HEK293 (cell line): ENCODE results near the gene HTATSF1.
A peak's percentile ranks its signal among the peaks of the same experiment; 100 is the strongest.

Source experiments
- CTCF ChIA-PET: fragments of 350-600 bp; formaldehyde crosslinking; extraction: SDS; loops from one replicate; lab custom pipeline; 2021; ENCODE audit warnings: antibody characterized with exemption; lab: Yijun Ruan, JAX
- POLR2A ChIA-PET: fragments of 300-600 bp; formaldehyde crosslinking; extraction: SDS; loops from one replicate; lab custom pipeline; 2020; ENCODE audit warnings: antibody characterized with exemption, inconsistent platforms; lab: Yijun Ruan, JAX
- H3K27ac ChIP-seq: fragments of 200-500 bp; sonication (Bioruptor generic); 2 replicates; pipeline ENCODE4 v1.5.1; 2014; ENCODE audit warnings: low read depth, low read length, control low read depth, inconsistent platforms; ENCODE audit errors: extremely low read depth
- H3K36me3 ChIP-seq, 2 experiments: fragments of 200-500 bp in 1 of 2; sonication (Bioruptor generic) in 1 of 2; 1 replicate in 1 of 2; 2 replicates in 1 of 2; pipeline ENCODE4 v1.5.1; 2014 to 2017; ENCODE audit warnings: inconsistent platforms in 2 of 2, low read length in 2 of 2; ENCODE audit not compliant: control insufficient read depth in 2 of 2, insufficient read depth in 1 of 2
- H3K4me1 ChIP-seq: fragments of 200-500 bp; sonication (Bioruptor generic); 2 replicates; pipeline ENCODE4 v1.5.1; 2014; ENCODE audit warnings: mild to moderate bottlenecking, low read length, inconsistent platforms; ENCODE audit not compliant: control insufficient read depth, insufficient read depth
- H3K4me3 ChIP-seq: 2 replicates; pipeline ENCODE4 v1.5.1; 2011; ENCODE audit warnings: low read depth, mild to moderate bottlenecking, control low read depth, low read length, moderate library complexity
- H3K9me3 ChIP-seq: fragments of 200-500 bp; sonication (Bioruptor generic); 2 replicates; pipeline ENCODE4 v1.5.1; 2014; ENCODE audit warnings: low read depth, low read length, inconsistent platforms; ENCODE audit not compliant: control insufficient read depth, insufficient read depth
- SCRT1 ChIP-seq: fragments of 450-650 bp; formaldehyde crosslinking; IDR thresholded peaks from 2 replicates; pipeline ENCODE4 v1.5.1; 2016; ENCODE audit warnings: missing biosample characterization, missing genetic modification characterization, borderline replicate concordance
- WT1 ChIP-seq: fragments of 450-650 bp; formaldehyde crosslinking; IDR thresholded peaks from 2 replicates; pipeline ENCODE4 v1.5.1; 2016; ENCODE audit warnings: missing biosample characterization, missing genetic modification characterization
- ZBTB10 ChIP-seq: fragments of 450-650 bp; formaldehyde crosslinking; IDR thresholded peaks from 2 replicates; pipeline ENCODE4 v1.5.1; 2016; ENCODE audit warnings: missing biosample characterization, missing genetic modification characterization
- ZNF239 ChIP-seq: fragments of 450-650 bp; formaldehyde crosslinking; IDR thresholded peaks from 2 replicates; pipeline ENCODE4 v1.5.1; 2016; ENCODE audit warnings: missing biosample characterization, missing genetic modification characterization
- ZNF248 ChIP-seq: fragments of 450-650 bp; formaldehyde crosslinking; IDR thresholded peaks from 2 replicates; pipeline ENCODE4 v1.5.1; 2017; ENCODE audit warnings: missing biosample characterization, missing genetic modification characterization
- ZNF335 ChIP-seq: fragments of 450-650 bp; formaldehyde crosslinking; conservative IDR thresholded peaks from 2 replicates; pipeline ENCODE4 v1.5.1; 2016; ENCODE audit warnings: missing biosample characterization, missing genetic modification characterization
- ZNF423 ChIP-seq: fragments of 450-650 bp; formaldehyde crosslinking; IDR thresholded peaks from 2 replicates; pipeline ENCODE4 v1.5.1; 2016; ENCODE audit warnings: missing biosample characterization, missing genetic modification characterization
- ZNF513 ChIP-seq: fragments of 450-650 bp; IDR thresholded peaks from 2 replicates; pipeline ENCODE4 v1.5.1; 2018; ENCODE audit warnings: missing biosample characterization, missing genetic modification characterization
- ZNF549 ChIP-seq: fragments of 450-650 bp; IDR thresholded peaks from 2 replicates; pipeline ENCODE4 v1.5.1; 2018; ENCODE audit warnings: missing biosample characterization, missing genetic modification characterization, mild to moderate bottlenecking, inconsistent platforms, moderate library complexity
- ZNF558 ChIP-seq: fragments of 450-650 bp; formaldehyde crosslinking; IDR thresholded peaks from 2 replicates; pipeline ENCODE4 v1.5.1; 2016; ENCODE audit warnings: missing biosample characterization, missing genetic modification characterization
- ZNF580 ChIP-seq: fragments of 450-650 bp; formaldehyde crosslinking; IDR thresholded peaks from 2 replicates; pipeline ENCODE4 v1.5.1; 2016; ENCODE audit warnings: missing biosample characterization, missing genetic modification characterization
- ZNF639 ChIP-seq: fragments of 450-650 bp; formaldehyde crosslinking; IDR thresholded peaks from 2 replicates; pipeline ENCODE4 v1.5.1; 2016; ENCODE audit warnings: missing biosample characterization, missing genetic modification characterization
- ZNF645 ChIP-seq: fragments of 450-650 bp; formaldehyde crosslinking; IDR thresholded peaks from 2 replicates; pipeline ENCODE4; 2016; ENCODE audit warnings: missing biosample characterization, missing genetic modification characterization
- ZNF677 ChIP-seq: fragments of 450-650 bp; IDR thresholded peaks from 2 replicates; pipeline ENCODE4 v1.5.0; 2018; ENCODE audit warnings: missing biosample characterization, mild to moderate bottlenecking, missing genetic modification characterization, moderate library complexity
- ZNF692 ChIP-seq: fragments of 450-650 bp; formaldehyde crosslinking; IDR thresholded peaks from 2 replicates; pipeline ENCODE4 v1.5.1; 2016; ENCODE audit warnings: missing biosample characterization, missing genetic modification characterization
- ZNF830 ChIP-seq: fragments of 450-650 bp; IDR thresholded peaks from 2 replicates; pipeline ENCODE4 v1.5.0; 2018; ENCODE audit warnings: missing biosample characterization, missing genetic modification characterization, low read depth, mild to moderate bottlenecking, moderate library complexity
- ZSCAN23 ChIP-seq: fragments of 450-650 bp; formaldehyde crosslinking; IDR thresholded peaks from 2 replicates; pipeline ENCODE4 v1.5.1; 2016; ENCODE audit warnings: missing biosample characterization, missing genetic modification characterization

Gene HTATSF1

GRCh38 chrX:136496764-136497555, 432 bp upstream of the HTATSF1 start (continued):
- peak; percentile 48; the same call in 1 of the 2 replicates for TF ChIP-seq ZNF692
- peak; percentile 5 for TF ChIP-seq ZNF335 (tag by site-specific recombination)
- TF ChIP-seq WT1, result 0 out of 2 replicates have a peak, but pooled peaks have one; percentile 37

GRCh38 chrX:136519069-136519468, 21.7 kb downstream of the HTATSF1 start:
- TF ChIP-seq ZNF639 (tag by site-specific recombination) (no peak), ZBTB10 (no peak), ZNF580 (tag by site-specific recombination) (no peak), ZNF549 (no peak), ZNF645 (tag by site-specific recombination) (no peak), ZNF558 (tag by site-specific recombination) (no peak), ZNF248 (no peak), ZNF423 (tag by site-specific recombination) (no peak), ZNF830 (tag by site-specific recombination) (no peak), SCRT1 (no peak), ZNF239 (tag by site-specific recombination) (no peak), ZSCAN23 (tag by site-specific recombination) (no peak), ZNF513 (tag by site-specific recombination) (no peak), ZNF677 (tag by site-specific recombination) (no peak)
- TF ChIP-seq, all 188 proteins: peak for 0
- POLR2A ChIA-PET, result no interaction called here

More at GRCh38 chrX:136519069-136519468, 21.7 kb downstream of the HTATSF1 start:
- Histone ChIP-seq H3K36me3 (no peaks in the 10 kb centered on the region), H3K9me3 (no peaks in the 10 kb centered on the region), H3K27ac (no peak overlapping the region), H3K4me3 (no peak overlapping the region), H3K4me1 (no peaks in the 10 kb centered on the region)
- CTCF ChIA-PET, result interaction anchor here (0.6 kb wide), 1 partner anchor 103 kb away, joined by 3 read pairs; no protein-coding TSS in a partner anchor
